22Rv1 (cell line): ENCODE data around the gene FOXP1.

ENCODE experiments used
- H3K27ac ChIP-seq: fragments of 450-650 bp; 2 replicates; pipeline ENCODE4 v1.5.1; 2017
- CTCF ChIP-seq: fragments of 450-650 bp; IDR thresholded peaks from 2 replicates; pipeline ENCODE4 v1.5.1; 2017; ENCODE audit warnings: mild to moderate bottlenecking
- ZFX ChIP-seq: fragments of 450-650 bp; IDR thresholded peaks from 2 replicates; pipeline ENCODE4 v1.6.1; 2017; ENCODE audit warnings: antibody characterized with exemption, borderline replicate concordance

Gene FOXP1

GRCh38 chr3:71393093-71393492 lies 190.4 kb downstream of the FOXP1 start:
- no peak overlapping the region for H3K27ac ChIP-seq

GRCh38 chr3:71392251-71392650 lies 191.3 kb downstream of the FOXP1 start:
- no peak overlapping the region for H3K27ac ChIP-seq
- TF ChIP-seq CTCF (no peak), ZFX (no peak)

More at GRCh38 chr3:71393093-71393492, 190.4 kb downstream of the FOXP1 start:
- TF ChIP-seq CTCF (no peak), ZFX (no peak)

GRCh38 chr3:71391361-71391760 lies 192.2 kb downstream of the FOXP1 start:
- H3K27ac ChIP-seq: no peak overlapping the region

GRCh38 chr3:71389911-71390573 lies 193.5 kb downstream of the FOXP1 start:
- TF ChIP-seq ZFX: no peak
- TF ChIP-seq CTCF: no peak
- peak overlapping the region; percentile 37; the same call in 1 of the 2 replicates for H3K27ac ChIP-seq

More at GRCh38 chr3:71391361-71391760, 192.2 kb downstream of the FOXP1 start:
- TF ChIP-seq ZFX (no peak), CTCF (no peak)

- TF ChIP-seq CTCF (no peak), ZFX (no peak)
- H3K27ac ChIP-seq: no peak overlapping the region
Observed at GRCh38 chr3:71389191-71389590, 194.3 kb downstream of the FOXP1 start.

- no peak overlapping the region for H3K27ac ChIP-seq
- no peak for TF ChIP-seq CTCF
- TF ChIP-seq ZFX: no peak
Observed at GRCh38 chr3:71388535-71389120, 194.9 kb downstream of the FOXP1 start.

GRCh38 chr3:71387586-71387985 lies 195.9 kb downstream of the FOXP1 start:
- no peak for TF ChIP-seq CTCF
- TF ChIP-seq ZFX: no peak
- H3K27ac ChIP-seq: no peak overlapping the region
